Measurements from ENCODE around the gene ZNF474. TPM values are rescaled to one million over a fixed set of nuclear protein-coding genes. Genes with fewer than 3 reads are reported as not detected.

Gene ZNF474
- total and polyA plus RNA-seq, 2 of the 8 experiments (the other 6 are each of a cell fraction or from before 2014, with no cell fraction given): not detected

DNA sequence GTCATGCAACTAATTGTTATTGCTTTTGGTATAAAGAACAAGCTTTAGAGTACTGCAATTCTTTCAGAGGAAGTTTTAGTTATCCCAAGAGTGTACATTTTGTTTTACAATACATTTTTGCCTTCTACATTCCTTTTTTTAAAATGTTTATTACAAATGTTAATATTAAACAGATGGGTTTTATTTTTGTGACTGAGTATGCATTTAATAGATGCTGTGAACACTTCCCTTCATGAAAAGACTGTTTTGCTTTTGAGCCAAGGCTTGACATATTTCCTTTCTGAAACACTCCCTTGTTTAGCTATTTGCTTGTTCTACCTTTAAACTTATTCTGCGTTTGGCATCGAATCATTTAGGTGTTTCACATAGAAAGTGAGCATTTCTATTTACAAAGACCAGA, 14.8 kb upstream of the ZNF474 start:
- Histone ChIP-seq H2BK20ac (ENCODE audit: low read length) (no peak overlapping the region), H3K4me1 (replicated peaks in 1 of 4; ENCODE audit: control insufficient read depth in 3 of 4, insufficient read depth in 4 of 4, low read length in 3 of 4) (no peaks in the 10 kb centered on the region), H4K91ac (replicated peaks; ENCODE audit: insufficient read length, low read length) (no peak overlapping the region), H3K9me3 (ENCODE audit: insufficient read depth in 2 of 2, low read depth in 1 of 2, low read length in 1 of 2) (no peaks in the 10 kb centered on the region), H4K8ac (ENCODE audit: extremely low read depth, insufficient read depth, low read length) (no peak overlapping the region), H3K23ac (ENCODE audit: insufficient read length) (no peak overlapping the region), H3K4me3 (ENCODE audit: extremely low read depth in 1 of 4, insufficient read depth in 2 of 4, low read depth in 3 of 4, low read length in 4 of 4) (no peak overlapping the region), H3K56ac (replicated peaks; ENCODE audit: insufficient read length, low read depth, low read length) (no peak overlapping the region), H2BK120ac (replicated peaks; ENCODE audit: low read depth, low read length) (no peak overlapping the region), H2BK15ac (ENCODE audit: low read length) (no peak overlapping the region), H4K20me1 (replicated peaks in 1 of 2; ENCODE audit: control insufficient read depth in 1 of 2, insufficient read depth in 2 of 2, low read length in 2 of 2) (no peaks in the 10 kb centered on the region), H3K9ac (replicated peaks in 1 of 4; ENCODE audit: extremely low read depth in 1 of 4, low read depth in 3 of 4, low read length in 3 of 4) (no peak overlapping the region), H3K18ac (ENCODE audit: extremely low read depth, low read length) (no peak overlapping the region), H3K27ac (ENCODE audit: low read depth, low read length) (no peak overlapping the region), H2AFZ (ENCODE audit: low read length) (no peak overlapping the region), H3K4ac (replicated peaks; ENCODE audit: insufficient read length, low read depth, low read length) (no peak overlapping the region), H3K79me1 (ENCODE audit: low read depth, low read length) (no peaks in the 10 kb centered on the region), H4K5ac (ENCODE audit: insufficient read length, low read depth, low read length) (no peak overlapping the region), H3K23me2 (ENCODE audit: low read depth, low read length) (no peaks in the 10 kb centered on the region), H2AK5ac (ENCODE audit: low read depth, low read length) (no peak overlapping the region), H3K14ac (ENCODE audit: insufficient read length) (no peak overlapping the region), H3K79me2 (ENCODE audit: control insufficient read depth in 1 of 2, insufficient read depth in 2 of 2, low read length in 2 of 2) (no peaks in the 10 kb centered on the region), H3K4me2 (ENCODE audit: insufficient read depth in 1 of 2, low read depth in 2 of 2, low read length in 2 of 2) (no peak overlapping the region), H3K36me3 (ENCODE audit: control insufficient read depth in 2 of 4, insufficient read depth in 4 of 4, low read length in 3 of 4) (no peaks in the 10 kb centered on the region), H2BK5ac (ENCODE audit: low read depth, low read length) (no peak overlapping the region), H2BK12ac (ENCODE audit: low read depth, low read length) (no peak overlapping the region), H3K27me3 (replicated peaks in 1 of 4; ENCODE audit: control insufficient read depth in 3 of 4, extremely low read depth in 1 of 4, insufficient read depth in 3 of 4, low read length in 3 of 4) (no peaks in the 10 kb centered on the region)
- FAIRE-seq (no peak), DNase-seq (ENCODE audit: low read depth in 1 of 2, low spot score in 2 of 2) (no peak)
- 86% methylated on average over 2 of the region's 2 CpGs; no CpG with 5 or more reads in 1 of the 2 experiments for WGBS, 2 experiments (ENCODE audit: extremely low coverage in 1 of 2, insufficient coverage in 1 of 2, insufficient read length in 1 of 2, insufficient replicate concordance in 2 of 2, low coverage in 1 of 2, low lambda C conversion rate in 2 of 2, missing lambda C conversion rate in 1 of 2)
- TF ChIP-seq ATF3 (IDR thresholded peaks at IDR 0.05; ENCODE audit: insufficient read depth, low read depth, low read length): no peak
- TF ChIP-seq, protein P1, sequence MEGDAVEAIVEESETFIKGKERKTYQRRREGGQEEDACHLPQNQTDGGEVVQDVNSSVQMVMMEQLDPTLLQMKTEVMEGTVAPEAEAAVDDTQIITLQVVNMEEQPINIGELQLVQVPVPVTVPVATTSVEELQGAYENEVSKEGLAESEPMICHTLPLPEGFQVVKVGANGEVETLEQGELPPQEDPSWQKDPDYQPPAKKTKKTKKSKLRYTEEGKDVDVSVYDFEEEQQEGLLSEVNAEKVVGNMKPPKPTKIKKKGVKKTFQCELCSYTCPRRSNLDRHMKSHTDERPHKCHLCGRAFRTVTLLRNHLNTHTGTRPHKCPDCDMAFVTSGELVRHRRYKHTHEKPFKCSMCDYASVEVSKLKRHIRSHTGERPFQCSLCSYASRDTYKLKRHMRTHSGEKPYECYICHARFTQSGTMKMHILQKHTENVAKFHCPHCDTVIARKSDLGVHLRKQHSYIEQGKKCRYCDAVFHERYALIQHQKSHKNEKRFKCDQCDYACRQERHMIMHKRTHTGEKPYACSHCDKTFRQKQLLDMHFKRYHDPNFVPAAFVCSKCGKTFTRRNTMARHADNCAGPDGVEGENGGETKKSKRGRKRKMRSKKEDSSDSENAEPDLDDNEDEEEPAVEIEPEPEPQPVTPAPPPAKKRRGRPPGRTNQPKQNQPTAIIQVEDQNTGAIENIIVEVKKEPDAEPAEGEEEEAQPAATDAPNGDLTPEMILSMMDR (IDR thresholded peaks at IDR 0.05; ENCODE audit: control extremely low read depth in 1 of 3, insufficient read depth in 1 of 3, low read depth in 1 of 3, low read length in 3 of 3): no peak
- no peak for TF ChIP-seq POLR2A (IDR thresholded peaks at IDR 0.05; ENCODE audit: control extremely low read depth in 1 of 2, low read depth in 2 of 2, low read length in 2 of 2)
- TF ChIP-seq EP300 (IDR thresholded peaks at IDR 0.05; ENCODE audit: borderline replicate concordance in 1 of 2, low read depth in 2 of 2, low read length in 2 of 2): no peak
- TF ChIP-seq KDM4A (IDR thresholded peaks at IDR 0.05; ENCODE audit: low read depth, low read length, severe bottlenecking): no peak
- TF ChIP-seq CTBP2 (IDR thresholded peaks at IDR 0.05; ENCODE audit: borderline replicate concordance, insufficient read depth, insufficient read length, low read length): no peak
- TF ChIP-seq TAF1 (IDR thresholded peaks at IDR 0.05; ENCODE audit: low read depth, low read length): no peak
- ChIA-PET POLR2A (ENCODE audit: partially characterized antibody) (interaction anchor here (1.0 kb wide), 1 partner anchor 173 kb away, joined by 3 read pairs; no protein-coding TSS in a partner anchor), CTCF (ENCODE audit: partially characterized antibody) (interaction anchor here (0.8 to 1.3 kb wide), 2 partner anchors 11 to 15 kb away, joined by 3 read pairs; no protein-coding TSS in a partner anchor)

Data from H1 (cell line).